SK-N-SH (cell line): Measurements from ENCODE around the gene ENPP7.

Experiments used
- CTCF ChIP-seq: fragments of 200-600 bp; sonication (generic); IDR thresholded peaks from 2 replicates; pipeline ENCODE4 v1.6.1; 2017; ENCODE audit warnings: antibody characterized with exemption, mild to moderate bottlenecking, moderate library complexity
- EP300 ChIP-seq, 2 experiments: IDR thresholded peaks; 2 replicates each; pipeline versions ENCODE4 v1.4.0 to v1.6.1; 2012; ENCODE audit warnings: borderline replicate concordance in 1 of 2, low read depth in 1 of 2, low read length in 1 of 2
- FOXM1 ChIP-seq: IDR thresholded peaks from 2 replicates; pipeline ENCODE4 v1.4.0; 2012; ENCODE audit warnings: low read depth, mild to moderate bottlenecking
- NFIC ChIP-seq: IDR thresholded peaks from 2 replicates; pipeline ENCODE4 v1.4.0; 2012; ENCODE audit warnings: borderline replicate concordance
- TAF1 ChIP-seq: IDR thresholded peaks from 2 replicates; pipeline ENCODE4 v1.6.1; 2012; ENCODE audit warnings: low read depth, mild to moderate bottlenecking, low read length, moderate library complexity, borderline replicate concordance
- TCF12 ChIP-seq: IDR thresholded peaks from 2 replicates; pipeline ENCODE4 v1.4.0; 2012
- USF1 ChIP-seq: IDR thresholded peaks from 2 replicates; pipeline ENCODE4 v1.4.0; 2012; ENCODE audit warnings: low read depth, borderline replicate concordance

- TF ChIP-seq FOXM1 (no peak), CTCF (no peak), USF1 (no peak), NFIC (no peak), TAF1 (no peak), EP300 (IDR thresholded peaks at IDR 0.05; ENCODE audit: borderline replicate concordance in 1 of 2, low read depth in 1 of 2, low read length in 1 of 2) (no peak), TCF12 (no peak)
Measured at GRCh38 chr17:79686476-79686875, 44.3 kb upstream of the ENPP7 start.
